ENCODE measurements around the gene CADPS.

The CADPS gene

GRCh38 chr3:62797132-62797531 is 78.1 kb downstream of the CADPS start:
- no peaks in the 10 kb centered on the region for H3K36me3 ChIP-seq (ENCODE audit: control insufficient read depth, insufficient read depth, low read length)
- H3K9ac ChIP-seq (ENCODE audit: low read length): no peak overlapping the region
- H3K4me3 ChIP-seq (ENCODE audit: low read length): no peak overlapping the region
- H3K9me3 ChIP-seq (ENCODE audit: control insufficient read depth, low read length): no peaks in the 10 kb centered on the region
- H3K4me1 ChIP-seq (ENCODE audit: control insufficient read depth, insufficient read depth, low read length): peaks cover 5% of the 10 kb centered on the region
- no peaks in the 10 kb centered on the region for H3K27me3 ChIP-seq (ENCODE audit: control insufficient read depth, insufficient read depth, low read length)

- H3K27me3 ChIP-seq (ENCODE audit: control insufficient read depth, insufficient read depth, low read length): no peaks in the 10 kb centered on the region
- H3K36me3 ChIP-seq (ENCODE audit: control insufficient read depth, insufficient read depth, low read length): no peaks in the 10 kb centered on the region
- peaks cover 5% of the 10 kb centered on the region for H3K4me1 ChIP-seq (ENCODE audit: control insufficient read depth, insufficient read depth, low read length)
- no peak overlapping the region for H3K9ac ChIP-seq (ENCODE audit: low read length)
- no peaks in the 10 kb centered on the region for H3K9me3 ChIP-seq (ENCODE audit: control insufficient read depth, low read length)
- H3K4me3 ChIP-seq (ENCODE audit: low read length): no peak overlapping the region
These were observed 79.1 kb downstream of the CADPS start for GRCh38 chr3:62795978-62796657.

- Histone ChIP-seq H3K4me1 (ENCODE audit: control insufficient read depth, insufficient read depth, low read length) (peaks cover 5% of the 10 kb centered on the region), H3K4me3 (ENCODE audit: low read length) (no peak overlapping the region)
These were observed 81.3 kb downstream of the CADPS start for GRCh38 chr3:62793946-62794345.

GRCh38 chr3:62785384-62785783 is 89.8 kb downstream of the CADPS start:
- H3K36me3 ChIP-seq (ENCODE audit: control insufficient read depth, insufficient read depth, low read length): no peaks in the 10 kb centered on the region
- no peaks in the 10 kb centered on the region for H3K4me1 ChIP-seq (ENCODE audit: control insufficient read depth, insufficient read depth, low read length)
- no peak overlapping the region for H3K9ac ChIP-seq (ENCODE audit: low read length)
- no peaks in the 10 kb centered on the region for H3K9me3 ChIP-seq (ENCODE audit: control insufficient read depth, low read length)
- H3K4me3 ChIP-seq (ENCODE audit: low read length): no peak overlapping the region
- no peaks in the 10 kb centered on the region for H3K27me3 ChIP-seq (ENCODE audit: control insufficient read depth, insufficient read depth, low read length)

More at GRCh38 chr3:62793946-62794345, 81.3 kb downstream of the CADPS start:
- Histone ChIP-seq H3K27me3 (ENCODE audit: control insufficient read depth, insufficient read depth, low read length) (no peaks in the 10 kb centered on the region), H3K9me3 (ENCODE audit: control insufficient read depth, low read length) (no peaks in the 10 kb centered on the region), H3K36me3 (ENCODE audit: control insufficient read depth, insufficient read depth, low read length) (no peaks in the 10 kb centered on the region), H3K9ac (ENCODE audit: low read length) (no peak overlapping the region)

GRCh38 chr3:62781121-62781520 is 94.1 kb downstream of the CADPS start:
- H3K4me3 ChIP-seq (ENCODE audit: low read length): no peak overlapping the region
- no peaks in the 10 kb centered on the region for H3K36me3 ChIP-seq (ENCODE audit: control insufficient read depth, insufficient read depth, low read length)
- no peaks in the 10 kb centered on the region for H3K9me3 ChIP-seq (ENCODE audit: control insufficient read depth, low read length)
- no peaks in the 10 kb centered on the region for H3K27me3 ChIP-seq (ENCODE audit: control insufficient read depth, insufficient read depth, low read length)
- H3K9ac ChIP-seq (ENCODE audit: low read length): no peak overlapping the region
- no peaks in the 10 kb centered on the region for H3K4me1 ChIP-seq (ENCODE audit: control insufficient read depth, insufficient read depth, low read length)

GRCh38 chr3:62777674-62778073 is 97.5 kb downstream of the CADPS start:
- Histone ChIP-seq H3K4me3 (ENCODE audit: low read length) (no peak overlapping the region), H3K27me3 (ENCODE audit: control insufficient read depth, insufficient read depth, low read length) (no peaks in the 10 kb centered on the region)

GRCh38 chr3:62777130-62777529 is 98.1 kb downstream of the CADPS start:
- Histone ChIP-seq H3K9ac (ENCODE audit: low read length) (no peak overlapping the region), H3K4me3 (ENCODE audit: low read length) (no peak overlapping the region), H3K36me3 (ENCODE audit: control insufficient read depth, insufficient read depth, low read length) (no peaks in the 10 kb centered on the region), H3K9me3 (ENCODE audit: control insufficient read depth, low read length) (no peaks in the 10 kb centered on the region), H3K4me1 (ENCODE audit: control insufficient read depth, insufficient read depth, low read length) (no peaks in the 10 kb centered on the region), H3K27me3 (ENCODE audit: control insufficient read depth, insufficient read depth, low read length) (no peaks in the 10 kb centered on the region)

More at GRCh38 chr3:62777674-62778073, 97.5 kb downstream of the CADPS start:
- Histone ChIP-seq H3K9me3 (ENCODE audit: control insufficient read depth, low read length) (no peaks in the 10 kb centered on the region), H3K36me3 (ENCODE audit: control insufficient read depth, insufficient read depth, low read length) (no peaks in the 10 kb centered on the region), H3K9ac (ENCODE audit: low read length) (no peak overlapping the region), H3K4me1 (ENCODE audit: control insufficient read depth, insufficient read depth, low read length) (no peaks in the 10 kb centered on the region)

GRCh38 chr3:62774221-62774620 is 101.0 kb downstream of the CADPS start:
- Histone ChIP-seq H3K4me3 (ENCODE audit: low read length) (no peak overlapping the region), H3K9me3 (ENCODE audit: control insufficient read depth, low read length) (no peaks in the 10 kb centered on the region), H3K27me3 (ENCODE audit: control insufficient read depth, insufficient read depth, low read length) (no peaks in the 10 kb centered on the region)

GRCh38 chr3:62771331-62772072 is 103.7 kb downstream of the CADPS start:
- Histone ChIP-seq H3K4me1 (ENCODE audit: control insufficient read depth, insufficient read depth, low read length) (no peaks in the 10 kb centered on the region), H3K9me3 (ENCODE audit: control insufficient read depth, low read length) (no peaks in the 10 kb centered on the region), H3K36me3 (ENCODE audit: control insufficient read depth, insufficient read depth, low read length) (no peaks in the 10 kb centered on the region), H3K9ac (ENCODE audit: low read length) (no peak overlapping the region), H3K27me3 (ENCODE audit: control insufficient read depth, insufficient read depth, low read length) (no peaks in the 10 kb centered on the region), H3K4me3 (ENCODE audit: low read length) (no peak overlapping the region)

More at GRCh38 chr3:62774221-62774620, 101.0 kb downstream of the CADPS start:
- no peaks in the 10 kb centered on the region for H3K36me3 ChIP-seq (ENCODE audit: control insufficient read depth, insufficient read depth, low read length)
- H3K9ac ChIP-seq (ENCODE audit: low read length): no peak overlapping the region
- no peaks in the 10 kb centered on the region for H3K4me1 ChIP-seq (ENCODE audit: control insufficient read depth, insufficient read depth, low read length)

GRCh38 chr3:62768896-62769295 is 106.3 kb downstream of the CADPS start:
- Histone ChIP-seq H3K4me3 (ENCODE audit: low read length) (no peak overlapping the region), H3K9me3 (ENCODE audit: control insufficient read depth, low read length) (no peaks in the 10 kb centered on the region)

GRCh38 chr3:62761711-62762110 is 113.5 kb downstream of the CADPS start:
- H3K9me3 ChIP-seq (ENCODE audit: control insufficient read depth, low read length): no peaks in the 10 kb centered on the region
- H3K27me3 ChIP-seq (ENCODE audit: control insufficient read depth, insufficient read depth, low read length): no peaks in the 10 kb centered on the region
- H3K4me3 ChIP-seq (ENCODE audit: low read length): no peak overlapping the region
- H3K36me3 ChIP-seq (ENCODE audit: control insufficient read depth, insufficient read depth, low read length): no peaks in the 10 kb centered on the region
- H3K9ac ChIP-seq (ENCODE audit: low read length): no peak overlapping the region
- H3K4me1 ChIP-seq (ENCODE audit: control insufficient read depth, insufficient read depth, low read length): no peaks in the 10 kb centered on the region

More at GRCh38 chr3:62768896-62769295, 106.3 kb downstream of the CADPS start:
- Histone ChIP-seq H3K27me3 (ENCODE audit: control insufficient read depth, insufficient read depth, low read length) (no peaks in the 10 kb centered on the region), H3K9ac (ENCODE audit: low read length) (no peak overlapping the region), H3K36me3 (ENCODE audit: control insufficient read depth, insufficient read depth, low read length) (no peaks in the 10 kb centered on the region), H3K4me1 (ENCODE audit: control insufficient read depth, insufficient read depth, low read length) (no peaks in the 10 kb centered on the region)

GRCh38 chr3:62761311-62761710 is 113.9 kb downstream of the CADPS start:
- H3K9ac ChIP-seq (ENCODE audit: low read length): no peak overlapping the region
- no peaks in the 10 kb centered on the region for H3K4me1 ChIP-seq (ENCODE audit: control insufficient read depth, insufficient read depth, low read length)
- H3K9me3 ChIP-seq (ENCODE audit: control insufficient read depth, low read length): no peaks in the 10 kb centered on the region
- no peaks in the 10 kb centered on the region for H3K36me3 ChIP-seq (ENCODE audit: control insufficient read depth, insufficient read depth, low read length)
- H3K27me3 ChIP-seq (ENCODE audit: control insufficient read depth, insufficient read depth, low read length): no peaks in the 10 kb centered on the region
- H3K4me3 ChIP-seq (ENCODE audit: low read length): no peak overlapping the region

Data from mucosa of stomach (tissue), 1 donor.